Mesothelial cell of epicardium (in vitro differentiated cells): ENCODE measurements around the gene ARPC1A. TPM values are rescaled to one million over a fixed set of nuclear protein-coding genes. Genes with fewer than 3 reads are reported as not detected.
A peak's percentile ranks its signal among the peaks of the same experiment; 100 is the strongest.
"Not testable (repeated sequence)": the region's sequence is repeated elsewhere in the genome, so short reads cannot be mapped to it uniquely, and the experiment has no call there.

ENCODE experiments used
- DNase-seq, 2 experiments: peaks; one replicate each; pipeline ENCODE4 v3.0.0; 2021; ENCODE audit warnings: low spot score in 2 of 2; ENCODE audit not compliant: unreplicated experiment in 2 of 2
- H3K27ac Mint-ChIP-seq: 2 replicates; pipeline ENCODE4 v1.8.0; 2021; ENCODE audit warnings: mixed read lengths
- H3K27me3 Mint-ChIP-seq: 2 replicates; pipeline ENCODE4 v1.8.0; 2021; ENCODE audit warnings: low read depth, mixed read lengths
- H3K36me3 Mint-ChIP-seq: 2 replicates; pipeline ENCODE4 v1.8.0; 2021; ENCODE audit warnings: mixed read lengths
- H3K4me1 Mint-ChIP-seq: 2 replicates; pipeline ENCODE4 v1.8.0; 2021; ENCODE audit warnings: mixed read lengths
- H3K4me3 Mint-ChIP-seq: 2 replicates; pipeline ENCODE4 v1.8.0; 2021; ENCODE audit warnings: mild to moderate bottlenecking, moderate library complexity, mixed read lengths
- H3K9me3 Mint-ChIP-seq: 2 replicates; pipeline ENCODE4 v1.8.0; 2021; ENCODE audit warnings: mixed read lengths
- CTCF ChIP-seq: fragments of 200-600 bp; sonication (generic); IDR thresholded peaks from one replicate; pipeline ENCODE4 v1.5.0; 2021; ENCODE audit warnings: antibody characterized with exemption; ENCODE audit not compliant: unreplicated experiment
- total RNA-seq: library from RNA; stranded (reverse); gene quantifications from 3 replicates; pipeline ENCODE4 v1.2.1, GENCODE V29; 2021

Gene ARPC1A
- total RNA-seq, 1 donor from 2014 or later, result 99.3 TPM

- H3K36me3 Mint-ChIP-seq, result peaks cover 4% of the 10 kb centered on the region
- H3K4me3 Mint-ChIP-seq, result no peak overlapping the region
- peak; percentile 46 to 78 for DNase-seq
- no peak overlapping the region for H3K27ac Mint-ChIP-seq
- peak; percentile 90 for TF ChIP-seq CTCF
- no peaks in the 10 kb centered on the region for H3K4me1 Mint-ChIP-seq
- no peaks in the 10 kb centered on the region for H3K27me3 Mint-ChIP-seq
- H3K9me3 Mint-ChIP-seq, result peaks cover 18% of the 10 kb centered on the region
Observed at GRCh38 chr7:99312316-99313203, 13.1 kb upstream of the ARPC1A start.

- H3K27me3 Mint-ChIP-seq, result no peaks in the 10 kb centered on the region
- H3K36me3 Mint-ChIP-seq, result peaks cover 4% of the 10 kb centered on the region
- peaks cover 18% of the 10 kb centered on the region for H3K9me3 Mint-ChIP-seq
- H3K4me3 Mint-ChIP-seq, result no peak overlapping the region
- no peaks in the 10 kb centered on the region for H3K4me1 Mint-ChIP-seq
- H3K27ac Mint-ChIP-seq, result no peak overlapping the region
- TF ChIP-seq CTCF, result no peak
- DNase-seq, result no peak
Observed at GRCh38 chr7:99313204-99313573, 12.5 kb upstream of the ARPC1A start.

GRCh38 chr7:99314504-99314903, 11.2 kb upstream of the ARPC1A start:
- Mint-ChIP-seq H3K4me1 (no peaks in the 10 kb centered on the region), H3K27me3 (no peaks in the 10 kb centered on the region)
- TF ChIP-seq CTCF, result no peak

GRCh38 chr7:99320371-99320770, 5.3 kb upstream of the ARPC1A start:
- no peak overlapping the region for H3K27ac Mint-ChIP-seq
- no peak for DNase-seq
- H3K9me3 Mint-ChIP-seq, result no peaks in the 10 kb centered on the region
- H3K4me1 Mint-ChIP-seq, result peaks cover 2% of the 10 kb centered on the region
- H3K27me3 Mint-ChIP-seq, result no peaks in the 10 kb centered on the region
- no peak overlapping the region for H3K4me3 Mint-ChIP-seq
- no peak for TF ChIP-seq CTCF
- H3K36me3 Mint-ChIP-seq, result no peaks in the 10 kb centered on the region

More at GRCh38 chr7:99314504-99314903, 11.2 kb upstream of the ARPC1A start:
- Mint-ChIP-seq H3K9me3 (peaks cover 11% of the 10 kb centered on the region), H3K27ac (no peak overlapping the region), H3K4me3 (no peak overlapping the region), H3K36me3 (peaks cover 4% of the 10 kb centered on the region)
- no peak for DNase-seq

- H3K27me3 Mint-ChIP-seq, H3K36me3 Mint-ChIP-seq, DNase-seq, H3K9me3 Mint-ChIP-seq, H3K27ac Mint-ChIP-seq, H3K4me3 Mint-ChIP-seq: not testable (repeated sequence)
- H3K4me1 Mint-ChIP-seq, result peaks cover 12% of the 10 kb centered on the region
Observed at GRCh38 chr7:99322659-99323058, 3.0 kb upstream of the ARPC1A start.

- H3K27me3 Mint-ChIP-seq, result no peaks in the 10 kb centered on the region
- no peak for DNase-seq
- no peaks in the 10 kb centered on the region for H3K36me3 Mint-ChIP-seq
- no peak for TF ChIP-seq CTCF
- H3K27ac Mint-ChIP-seq, result no peak overlapping the region
- H3K4me1 Mint-ChIP-seq, result peaks cover 15% of the 10 kb centered on the region
- no peaks in the 10 kb centered on the region for H3K9me3 Mint-ChIP-seq
- H3K4me3 Mint-ChIP-seq, result peak overlapping the region; percentile 78
Observed at GRCh38 chr7:99324559-99324958, 1.1 kb upstream of the ARPC1A start.
